ENCODE data around the gene DOCK2. TPM values are rescaled to one million over a fixed set of nuclear protein-coding genes. Genes with fewer than 3 reads are reported as not detected.

Gene DOCK2
- total and polyA plus RNA-seq, 2 of the 8 experiments (the other 6 are each of a cell fraction or from before 2014, with no cell fraction given) = 3.9 to 5.7 TPM

GRCh38 chr5:170053896-170054295, 416.8 kb downstream of the DOCK2 start:
- Histone ChIP-seq H3K18ac (ENCODE audit: extremely low read depth, low read length) (no peak overlapping the region), H3K79me2 (ENCODE audit: control insufficient read depth in 1 of 2, insufficient read depth in 2 of 2, low read length in 2 of 2) (no peaks in the 10 kb centered on the region), H3K9me3 (ENCODE audit: insufficient read depth in 2 of 2, low read depth in 1 of 2, low read length in 1 of 2) (no peaks in the 10 kb centered on the region), H2AK5ac (ENCODE audit: low read depth, low read length) (no peak overlapping the region), H2AFZ (ENCODE audit: low read length) (no peak overlapping the region), H2BK12ac (ENCODE audit: low read depth, low read length) (no peak overlapping the region), H2BK5ac (ENCODE audit: low read depth, low read length) (no peak overlapping the region), H2BK15ac (ENCODE audit: low read length) (no peak overlapping the region), H3K56ac (replicated peaks; ENCODE audit: insufficient read length, low read depth, low read length) (no peak overlapping the region), H3K79me1 (ENCODE audit: low read depth, low read length) (no peaks in the 10 kb centered on the region), H3K4me1 (replicated peaks in 1 of 4; ENCODE audit: control insufficient read depth in 3 of 4, insufficient read depth in 4 of 4, low read length in 3 of 4) (no peaks in the 10 kb centered on the region), H2BK20ac (ENCODE audit: low read length) (no peak overlapping the region), H4K8ac (ENCODE audit: extremely low read depth, insufficient read depth, low read length) (no peak overlapping the region), H3K14ac (ENCODE audit: insufficient read length) (no peak overlapping the region), H3K4ac (replicated peaks; ENCODE audit: insufficient read length, low read depth, low read length) (no peak overlapping the region), H3K9ac (replicated peaks in 1 of 4; ENCODE audit: extremely low read depth in 1 of 4, low read depth in 3 of 4, low read length in 3 of 4) (no peak overlapping the region), H3K4me3 (ENCODE audit: extremely low read depth in 1 of 4, insufficient read depth in 2 of 4, low read depth in 3 of 4, low read length in 4 of 4) (no peak overlapping the region), H4K5ac (ENCODE audit: insufficient read length, low read depth, low read length) (no peak overlapping the region), H4K91ac (replicated peaks; ENCODE audit: insufficient read length, low read length) (no peak overlapping the region), H3K27me3 (replicated peaks in 1 of 4; ENCODE audit: control insufficient read depth in 3 of 4, extremely low read depth in 1 of 4, insufficient read depth in 3 of 4, low read length in 3 of 4) (no peaks in the 10 kb centered on the region), H3K27ac (ENCODE audit: low read depth, low read length) (no peak overlapping the region), H3K23ac (ENCODE audit: insufficient read length) (no peak overlapping the region), H3K4me2 (ENCODE audit: insufficient read depth in 1 of 2, low read depth in 2 of 2, low read length in 2 of 2) (no peak overlapping the region), H4K20me1 (replicated peaks in 1 of 2; ENCODE audit: control insufficient read depth in 1 of 2, insufficient read depth in 2 of 2, low read length in 2 of 2) (no peaks in the 10 kb centered on the region), H2BK120ac (replicated peaks; ENCODE audit: low read depth, low read length) (no peak overlapping the region), H3K36me3 (ENCODE audit: control insufficient read depth in 2 of 4, insufficient read depth in 4 of 4, low read length in 3 of 4) (no peaks in the 10 kb centered on the region), H3K23me2 (ENCODE audit: low read depth, low read length) (no peaks in the 10 kb centered on the region)
- 100% methylated on average over 1 of the region's 1 CpG; no CpG with 5 or more reads in 1 of the 2 experiments for WGBS, 2 experiments (ENCODE audit: extremely low coverage in 1 of 2, insufficient coverage in 1 of 2, insufficient read length in 1 of 2, insufficient replicate concordance in 2 of 2, low coverage in 1 of 2, low lambda C conversion rate in 2 of 2, missing lambda C conversion rate in 1 of 2)
- FAIRE-seq (no peak), DNase-seq (ENCODE audit: low read depth in 1 of 2, low spot score in 2 of 2) (no peak)
- ChIA-PET POLR2A (ENCODE audit: partially characterized antibody) (no interaction called here), CTCF (ENCODE audit: partially characterized antibody) (interaction anchor here (1.1 to 2.2 kb wide), 4 partner anchors 11 to 172 kb away, joined by 3 to 8 read pairs (median 3); no protein-coding TSS in a partner anchor)
- TF ChIP-seq EZH2 (IDR thresholded peaks at IDR 0.05; ENCODE audit: low read depth, low read length, severe bottlenecking) = no peak
